NCI-H146 (cell line): ENCODE measurements around the gene MRPS34.
"Not testable (repeated sequence)": the region's sequence is repeated elsewhere in the genome, so short reads cannot be mapped to it uniquely, and the experiment has no call there.

ENCODE experiments used
- DNase-seq: peaks from one replicate; lab custom pipeline; 2025; lab: John Stamatoyannopoulos, UW

Gene MRPS34

DNA sequence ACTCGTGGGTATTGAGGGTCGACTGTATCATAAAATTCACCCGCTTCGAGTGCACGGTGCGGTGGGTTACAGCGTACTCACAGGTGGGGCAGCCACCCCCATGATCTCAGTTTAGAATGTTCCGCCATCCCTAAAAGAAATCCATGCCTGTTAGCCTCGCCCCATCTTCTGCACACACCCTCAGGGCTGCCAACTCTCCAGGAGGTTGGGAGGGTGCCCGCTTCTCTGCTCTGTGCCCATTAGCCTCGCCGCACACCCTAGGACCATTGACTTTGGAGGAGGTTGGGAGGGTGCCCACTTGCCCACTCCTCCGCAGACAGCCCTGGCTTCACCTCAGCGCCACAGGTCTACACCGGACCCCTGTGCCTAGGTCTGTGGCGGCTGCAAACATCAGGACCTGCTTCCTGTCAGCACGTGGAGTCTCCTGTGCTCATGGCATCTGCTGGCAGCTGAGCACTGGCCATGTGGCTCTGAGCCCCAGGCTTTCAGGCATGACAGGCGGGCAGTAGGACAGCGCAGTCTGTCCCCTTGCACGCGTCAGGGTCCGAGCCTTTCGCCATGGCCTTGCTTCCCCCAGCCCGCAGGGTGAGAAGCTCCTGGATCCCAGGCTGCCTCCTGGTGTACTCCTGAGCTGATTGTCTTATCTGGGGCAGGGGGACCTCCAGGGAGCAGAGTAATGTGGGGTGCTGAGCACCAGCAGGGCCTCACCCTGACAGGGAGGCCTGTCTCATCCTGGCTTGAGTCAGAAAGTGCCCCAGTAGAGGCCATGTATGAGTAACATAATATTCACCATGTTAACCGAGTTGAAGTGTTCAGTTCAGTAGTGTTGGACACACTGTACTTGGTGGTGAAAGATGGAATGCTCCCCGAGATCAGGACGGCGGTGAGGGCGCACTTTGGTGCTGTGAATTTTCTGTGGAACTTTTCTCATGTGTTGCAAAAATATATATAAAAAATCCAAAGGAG lies 23.5 kb downstream of the MRPS34 start:
- DNase-seq = no peak

DNA sequence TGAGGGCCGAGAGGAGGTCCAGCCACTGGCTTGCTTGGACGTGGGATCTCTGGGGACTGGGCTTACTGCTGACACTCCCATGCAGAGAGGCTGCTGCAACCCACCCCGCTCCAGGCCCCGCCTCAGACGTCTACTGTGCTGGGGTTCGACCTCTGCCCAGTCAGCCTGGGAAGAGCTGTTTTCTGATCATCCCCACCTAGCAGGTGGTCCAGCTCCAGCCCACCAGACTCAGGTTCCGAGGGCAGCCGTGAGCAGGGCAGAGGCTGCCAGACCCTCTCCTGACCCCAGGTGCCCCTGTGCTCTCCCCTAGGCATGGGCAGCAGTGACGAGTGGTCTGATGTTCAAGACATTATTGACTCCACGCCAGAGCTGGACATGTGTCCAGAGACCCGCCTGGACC lies 25.0 kb downstream of the MRPS34 start:
- no peak for DNase-seq

GRCh38 chr16:1746693-1747195 lies 26.2 kb downstream of the MRPS34 start:
- no peak for DNase-seq

DNA sequence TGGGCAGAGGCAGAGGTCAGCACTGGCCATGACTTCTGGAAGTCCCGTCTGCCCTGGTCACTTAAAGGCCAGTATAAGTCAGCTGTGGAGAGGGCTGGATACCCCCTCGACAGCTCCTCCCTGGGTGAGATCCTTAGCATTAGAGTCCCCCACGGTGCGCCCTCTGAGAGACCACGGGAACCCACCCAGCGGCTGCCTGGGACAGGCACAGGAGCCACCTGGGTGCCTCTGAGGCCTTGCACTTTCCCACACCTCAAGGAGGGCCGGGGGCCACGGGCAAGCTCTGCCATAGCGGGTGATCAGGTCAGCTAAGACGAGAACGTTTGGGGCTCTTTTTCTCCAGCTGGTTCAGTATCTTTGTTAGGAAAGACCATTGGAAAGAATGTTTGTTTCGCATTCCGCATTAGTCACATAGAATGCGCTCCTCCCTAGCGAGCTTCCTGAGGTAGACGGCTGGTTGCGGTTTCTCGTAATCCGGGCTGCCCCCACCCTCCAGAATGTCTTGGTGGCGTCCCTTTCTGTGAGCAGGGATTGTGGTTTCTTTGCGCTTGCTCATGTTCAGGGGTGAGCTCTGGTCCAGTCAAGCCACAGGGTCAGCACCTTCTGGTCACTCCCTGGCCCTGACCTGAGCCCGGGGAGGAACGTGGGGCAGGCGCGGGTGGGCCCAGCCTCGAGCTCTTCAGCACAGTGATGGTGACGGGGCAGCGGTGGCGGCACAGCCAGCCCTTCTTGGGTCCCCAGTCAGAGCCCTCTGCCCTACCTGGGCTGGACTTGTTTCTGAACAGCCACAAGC lies 26.8 kb downstream of the MRPS34 start:
- no peak for DNase-seq

DNA sequence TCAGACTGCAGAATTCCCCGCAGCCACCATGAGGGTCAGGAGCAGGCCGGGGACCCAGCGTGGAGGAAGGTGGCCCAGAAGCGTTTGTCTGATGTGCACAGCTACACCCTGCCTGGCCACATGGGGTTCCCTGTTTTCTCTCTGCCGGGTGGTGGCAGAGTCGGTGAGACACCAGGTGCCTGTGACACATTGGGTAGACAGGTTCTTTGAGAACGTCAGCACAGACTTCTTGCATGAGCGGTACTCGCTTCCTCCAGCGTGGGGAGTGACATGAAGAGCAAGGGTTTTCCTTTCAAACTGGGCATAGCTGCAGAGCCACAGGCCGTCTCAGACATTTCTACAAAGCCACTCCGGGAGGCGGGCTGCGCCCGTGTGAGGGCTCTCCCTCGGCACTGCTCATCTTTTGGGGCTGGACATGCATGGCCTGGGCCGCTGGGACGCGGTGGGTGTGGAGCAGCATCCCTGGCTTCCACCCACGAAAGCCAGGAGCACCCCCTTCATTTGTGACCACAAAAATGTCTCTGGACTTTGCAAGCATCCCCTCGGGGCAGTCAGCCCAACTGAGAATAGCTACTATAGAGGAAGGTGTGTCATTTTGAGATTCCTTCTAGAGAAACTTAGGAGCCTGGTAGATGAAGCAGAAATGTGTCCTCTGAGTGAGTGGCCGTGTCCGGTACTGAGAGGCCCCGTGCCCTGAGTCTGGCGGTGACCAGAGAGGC lies 27.6 kb downstream of the MRPS34 start:
- no peak for DNase-seq

GRCh38 chr16:1744338-1744840 lies 28.5 kb downstream of the MRPS34 start:
- no peak for DNase-seq

DNA sequence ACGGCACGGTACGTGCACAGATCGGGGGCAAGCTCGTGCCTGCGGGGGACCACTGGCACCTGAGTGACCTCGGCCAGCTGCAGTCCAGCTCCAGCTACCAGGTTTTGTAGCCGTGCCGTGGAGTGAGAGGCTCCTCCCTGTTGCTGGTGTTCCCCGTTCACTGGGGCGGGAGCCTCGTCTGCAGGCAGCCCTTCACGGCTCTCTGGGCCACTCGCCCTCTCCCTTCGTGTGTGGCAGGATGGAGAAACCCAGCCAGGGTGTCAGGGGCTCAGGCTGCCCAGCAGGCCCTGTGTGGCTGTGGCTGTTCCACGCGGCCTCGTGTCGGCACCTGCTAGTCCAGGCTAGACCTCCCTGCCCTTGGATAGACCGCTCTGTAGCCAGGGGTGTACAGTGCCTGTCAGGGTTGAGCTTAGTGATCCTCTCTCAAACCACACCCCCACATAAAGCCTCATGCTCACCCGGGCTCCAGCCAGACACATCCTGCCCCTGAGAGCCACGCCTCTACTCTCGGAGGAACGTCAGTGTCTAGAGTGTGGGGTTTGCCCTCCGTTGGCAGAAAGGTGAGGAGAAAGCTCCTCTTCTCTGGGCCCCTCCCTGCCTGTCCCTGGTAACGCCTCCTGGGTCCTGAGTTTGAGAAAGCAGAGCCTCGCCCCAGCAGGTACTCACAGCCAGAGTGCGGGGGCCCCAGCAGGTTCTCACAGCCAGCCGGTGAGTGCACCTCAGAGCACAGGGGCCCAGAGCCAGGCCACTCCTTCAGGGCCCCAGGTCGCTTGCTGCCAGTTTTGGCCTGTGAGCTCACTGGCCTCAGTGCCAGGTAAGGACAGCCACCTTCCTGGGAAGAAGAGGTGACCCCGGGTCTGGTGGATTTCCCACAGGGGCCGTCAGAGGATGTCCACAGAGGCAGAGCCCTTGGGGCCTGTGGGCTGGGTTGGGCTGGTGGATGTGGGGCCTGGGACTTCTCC lies 29.3 kb downstream of the MRPS34 start:
- no peak for DNase-seq

DNA sequence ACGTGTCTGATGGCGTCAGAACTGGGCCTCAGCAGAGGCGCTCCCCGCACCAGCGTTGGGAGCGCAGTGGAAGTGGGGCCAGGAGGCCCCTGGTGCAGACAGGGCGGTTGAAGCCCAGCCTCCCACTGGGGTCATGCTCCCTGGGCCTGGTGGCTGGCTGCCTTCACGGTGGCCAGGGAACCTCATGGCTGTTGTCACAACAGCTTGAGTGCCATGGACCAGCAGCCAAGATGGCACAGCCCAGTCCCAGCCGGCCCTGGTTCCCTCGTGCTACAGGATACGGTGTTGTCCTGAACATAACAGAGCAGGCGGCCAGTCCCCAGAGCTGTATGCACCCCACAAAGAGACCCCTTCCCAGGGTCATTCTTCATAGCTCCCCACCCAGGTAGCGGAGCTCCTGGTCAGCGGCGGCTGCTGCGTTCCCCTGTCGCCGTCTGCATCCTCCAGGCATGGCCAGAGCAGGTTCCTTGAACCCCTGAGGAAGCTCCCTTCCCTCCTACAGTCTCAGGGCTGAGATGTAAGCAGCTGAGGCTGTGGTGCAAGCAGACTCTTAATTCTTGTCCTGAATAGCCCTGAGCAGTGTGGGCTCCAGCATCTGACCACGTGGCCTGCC lies 31.3 kb downstream of the MRPS34 start:
- DNase-seq = no peak

GRCh38 chr16:1740781-1741490 lies 32.0 kb downstream of the MRPS34 start:
- DNase-seq = no peak

- no peak for DNase-seq
Measured at GRCh38 chr16:1740234-1740633, 32.7 kb downstream of the MRPS34 start.

- DNase-seq = no peak
Measured at GRCh38 chr16:1734816-1735215, 38.1 kb downstream of the MRPS34 start.

DNA sequence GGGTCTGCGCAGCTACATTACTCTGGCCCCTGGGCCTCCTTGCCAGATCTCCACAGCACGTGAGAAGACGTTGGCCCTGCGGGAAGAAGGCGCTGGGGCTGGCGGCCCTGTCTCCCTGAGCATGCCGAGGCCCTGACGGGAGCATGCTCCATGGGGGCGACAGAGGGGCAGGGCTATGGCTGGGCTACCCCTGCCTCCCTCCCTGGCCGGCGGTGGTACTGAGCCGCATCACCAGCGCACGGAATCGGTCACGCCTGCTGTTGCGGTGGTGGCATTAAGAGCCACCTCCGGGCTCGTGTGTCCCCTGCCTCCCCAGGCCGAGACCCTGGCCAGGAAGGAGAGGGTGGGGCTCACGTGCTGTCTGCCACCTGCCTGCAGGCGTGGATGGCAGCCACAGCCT lies 38.8 kb downstream of the MRPS34 start:
- no peak for DNase-seq

- DNase-seq = not testable (repeated sequence)
Measured at GRCh38 chr16:1732551-1732987, 40.4 kb downstream of the MRPS34 start.

DNA sequence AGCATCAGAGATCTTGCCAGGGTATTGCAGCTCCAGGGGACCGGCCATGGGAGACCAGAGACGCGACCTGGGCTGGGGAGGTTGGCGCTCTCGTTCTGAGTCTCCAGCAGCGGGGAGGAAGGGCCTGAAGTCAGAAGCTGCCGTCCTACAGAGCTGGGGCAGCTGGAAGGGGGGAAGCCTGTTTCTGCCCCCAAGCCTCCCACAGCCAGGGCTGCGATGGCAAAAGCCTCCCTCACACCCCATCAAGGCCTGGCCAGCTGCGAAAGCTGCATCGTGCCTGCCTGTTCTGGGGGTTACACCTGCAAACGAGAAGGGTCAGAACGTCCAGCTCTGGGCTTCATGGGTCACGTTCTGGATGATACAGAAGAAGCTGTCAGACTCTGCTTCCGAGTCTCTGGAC lies 40.9 kb downstream of the MRPS34 start:
- DNase-seq = no peak

DNA sequence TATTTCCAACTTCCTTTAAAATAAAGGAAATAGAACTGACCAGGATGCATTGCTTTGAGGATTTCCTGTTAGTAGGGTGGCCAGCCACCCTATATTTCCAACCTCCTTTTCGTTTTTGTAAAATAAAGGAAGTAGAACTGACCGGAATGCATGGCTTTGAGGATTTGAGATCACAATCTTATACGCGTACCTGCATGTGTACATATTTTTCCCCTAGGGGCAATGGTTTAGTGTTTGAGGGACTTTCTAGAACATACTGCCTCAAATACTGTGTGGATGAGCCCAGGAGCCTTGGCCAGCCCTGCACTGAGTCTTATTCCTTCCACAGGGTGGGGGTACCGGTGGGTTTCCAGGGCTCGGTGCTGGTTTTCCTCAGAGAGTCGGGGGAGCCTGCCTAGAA lies 41.3 kb downstream of the MRPS34 start:
- no peak for DNase-seq

GRCh38 chr16:1731073-1731472 lies 41.9 kb downstream of the MRPS34 start:
- DNase-seq = no peak

- DNase-seq = no peak
Measured at GRCh38 chr16:1729445-1729844, 43.5 kb downstream of the MRPS34 start.

GRCh38 chr16:1729026-1729425 lies 43.9 kb downstream of the MRPS34 start:
- no peak for DNase-seq
